Measurements from ENCODE around the gene PPP6C. TPM values are rescaled to one million over a fixed set of nuclear protein-coding genes. Genes with fewer than 3 reads are reported as not detected.

The PPP6C gene
- total and polyA plus RNA-seq, 2 donors (not counting 1 experiment from before 2014, with no cell fraction given), result 12.1 to 38.6 TPM

GRCh38 chr9:125142560-125143376 lies 46.8 kb downstream of the PPP6C start:
- H3K9me3 Mint-ChIP-seq (ENCODE audit: insufficient read depth), result no peaks in the 10 kb centered on the region
- CTCF ChIA-PET, result interaction anchor here (1.1 kb wide), 1 partner anchor 371 kb away, joined by 3 read pairs; the partner anchor contains the start of gene NR6A1
- H2AFZ ChIP-seq (ENCODE audit: insufficient read depth, low read depth, low read length, poor library complexity, severe bottlenecking), result peak overlapping the region; percentile 67
- no peaks in the 10 kb centered on the region for H3K27me3 Mint-ChIP-seq
- ATAC-seq (ENCODE audit: low read depth), result peak; percentile 8
- intact Hi-C loops (cut with micrococcal nuclease), result loop anchor here (1.0 to 5.0 kb wide), 9 partner anchors 47 to 372 kb away; partner anchors contain the start of genes GAPVD1, GOLGA1, HSPA5 and NR6A1
- peak overlapping the region; percentile 62 for H3K9ac ChIP-seq (ENCODE audit: low read length)
- no peaks in the 10 kb centered on the region for H3K27me3 ChIP-seq (replicated peaks in 1 of 4; ENCODE audit: control extremely low read depth in 1 of 4, control insufficient read depth in 3 of 4, insufficient read depth in 4 of 4, low read length in 3 of 4)
- peak overlapping the region in 1 of 2 donors; percentile 2 for H3K27ac ChIP-seq (ENCODE audit: low read length in 2 of 2)
- no peaks in the 10 kb centered on the region for H3K9me3 ChIP-seq (ENCODE audit: control extremely low read depth in 1 of 3, control insufficient read depth in 2 of 3, insufficient read depth in 1 of 3, low read length in 2 of 3)
- under 1% methylated on average over 52 of the region's 54 CpGs for WGBS (ENCODE audit: insufficient coverage)
- peak overlapping the region; percentile 86 for H3K27ac Mint-ChIP-seq
- peak overlapping the region; percentile 41 to 70 (median 60) for H3K4me3 ChIP-seq (ENCODE audit: control extremely low read depth in 1 of 5, extremely low read depth in 1 of 5, insufficient read depth in 1 of 5, low read depth in 2 of 5, low read length in 4 of 5)
- H4K20me1 ChIP-seq (ENCODE audit: control insufficient read depth, insufficient read depth, low read length, poor library complexity, severe bottlenecking), result no peaks in the 10 kb centered on the region
- peak overlapping the region; percentile 90 for H3K4me2 ChIP-seq (replicated peaks; ENCODE audit: low read depth, low read length, poor library complexity, severe bottlenecking)
- POLR2A ChIA-PET, result interaction anchor here (1.5 kb wide), 1 partner anchor 17 kb away, joined by 6 read pairs; no protein-coding TSS in a partner anchor
- H3K4me1 Mint-ChIP-seq, result peaks cover 19% of the 10 kb centered on the region
- TF ChIP-seq CTCF (IDR thresholded peaks at IDR 0.05), result no peak
- TF ChIP-seq EZH2 (IDR thresholded peaks at IDR 0.05; ENCODE audit: borderline replicate concordance, insufficient read depth, low read depth, low read length, poor library complexity, severe bottlenecking), result no peak
- H3K36me3 ChIP-seq (replicated peaks in 1 of 2; ENCODE audit: control extremely low read depth in 1 of 2, control insufficient read depth in 1 of 2, extremely low read depth in 1 of 2, insufficient read depth in 2 of 2, low read length in 1 of 2), result no peaks in the 10 kb centered on the region
- H3K4me3 Mint-ChIP-seq, result peak overlapping the region; percentile 98
- DNase-seq, result peak; percentile 42
- peaks cover 35% of the 10 kb centered on the region for H3K79me2 ChIP-seq (ENCODE audit: control insufficient read depth, insufficient read depth, low read length)
- peaks cover 9% of the 10 kb centered on the region in 2 donors for H3K4me1 ChIP-seq (ENCODE audit: control insufficient read depth in 2 of 2, insufficient read depth in 2 of 2, low read length in 2 of 2)

- POLR2A ChIA-PET, result interaction anchor here (0.6 kb wide), 1 partner anchor 60 kb away, joined by 4 read pairs; no protein-coding TSS in a partner anchor
- H3K36me3 ChIP-seq (replicated peaks in 1 of 2; ENCODE audit: control extremely low read depth in 1 of 2, control insufficient read depth in 1 of 2, extremely low read depth in 1 of 2, insufficient read depth in 2 of 2, low read length in 1 of 2), result no peaks in the 10 kb centered on the region
- H4K20me1 ChIP-seq (ENCODE audit: control insufficient read depth, insufficient read depth, low read length, poor library complexity, severe bottlenecking), result no peaks in the 10 kb centered on the region
- TF ChIP-seq EZH2 (IDR thresholded peaks at IDR 0.05; ENCODE audit: borderline replicate concordance, insufficient read depth, low read depth, low read length, poor library complexity, severe bottlenecking), result no peak
- no peak for TF ChIP-seq CTCF (IDR thresholded peaks at IDR 0.05)
- no peak overlapping the region for H3K4me2 ChIP-seq (replicated peaks; ENCODE audit: low read depth, low read length, poor library complexity, severe bottlenecking)
- Mint-ChIP-seq H3K9me3 (ENCODE audit: insufficient read depth) (no peaks in the 10 kb centered on the region), H3K4me1 (peaks cover 19% of the 10 kb centered on the region), H3K27ac (no peak overlapping the region), H3K27me3 (no peaks in the 10 kb centered on the region), H3K4me3 (peak overlapping the region; percentile 98)
- H3K4me1 ChIP-seq (ENCODE audit: control insufficient read depth in 2 of 2, insufficient read depth in 2 of 2, low read length in 2 of 2), result peaks cover 9% of the 10 kb centered on the region in 2 donors
- H3K4me3 ChIP-seq (ENCODE audit: control extremely low read depth in 1 of 5, extremely low read depth in 1 of 5, insufficient read depth in 1 of 5, low read depth in 2 of 5, low read length in 4 of 5), result no peak overlapping the region
- whole genome bisulfite sequencing (ENCODE audit: insufficient coverage), result 100% methylated on average over 1 of the region's 4 CpGs
- no peak overlapping the region for H3K27ac ChIP-seq (ENCODE audit: low read length in 2 of 2)
- no peak for DNase-seq
- no peak overlapping the region for H2AFZ ChIP-seq (ENCODE audit: insufficient read depth, low read depth, low read length, poor library complexity, severe bottlenecking)
- CTCF ChIA-PET, result interaction anchor here (1.0 to 1.1 kb wide), 2 partner anchors 362 to 370 kb away, joined by 3 read pairs; partner anchors contain the start of gene NR6A1
- H3K27me3 ChIP-seq (replicated peaks in 1 of 4; ENCODE audit: control extremely low read depth in 1 of 4, control insufficient read depth in 3 of 4, insufficient read depth in 4 of 4, low read length in 3 of 4), result no peaks in the 10 kb centered on the region
- no peak overlapping the region for H3K9ac ChIP-seq (ENCODE audit: low read length)
- intact Hi-C loops (cut with micrococcal nuclease), result loop anchor here (2.0 to 5.0 kb wide), 4 partner anchors 201 to 371 kb away; partner anchors contain the start of genes GOLGA1 and NR6A1
- H3K79me2 ChIP-seq (ENCODE audit: control insufficient read depth, insufficient read depth, low read length), result peaks cover 41% of the 10 kb centered on the region
- no peaks in the 10 kb centered on the region for H3K9me3 ChIP-seq (ENCODE audit: control extremely low read depth in 1 of 3, control insufficient read depth in 2 of 3, insufficient read depth in 1 of 3, low read length in 2 of 3)
- no peak for ATAC-seq (ENCODE audit: low read depth)
These were observed 47.9 kb downstream of the PPP6C start for GRCh38 chr9:125141751-125142150.
